IPS-20b (cell line): ENCODE data around the gene SCGB3A2.

Experiments used
- H3K27ac ChIP-seq: one replicate; pipeline ENCODE4 v1.5.1; 2013; ENCODE audit warnings: low read length
- H3K27me3 ChIP-seq: 2 replicates; pipeline ENCODE4 v1.6.1; 2013; ENCODE audit warnings: mild to moderate bottlenecking, low read length, inconsistent platforms; ENCODE audit not compliant: insufficient read depth
- H3K36me3 ChIP-seq: 2 replicates; pipeline ENCODE4 v1.6.1; 2013; ENCODE audit warnings: low read depth, mild to moderate bottlenecking, inconsistent platforms, low read length, moderate library complexity; ENCODE audit not compliant: insufficient read depth
- H3K4me1 ChIP-seq: 2 replicates; pipeline ENCODE4 v1.6.1; 2013; ENCODE audit warnings: mild to moderate bottlenecking, control low read depth, inconsistent platforms, low read length, moderate library complexity; ENCODE audit not compliant: insufficient read depth
- H3K4me3 ChIP-seq: 2 replicates; pipeline ENCODE4 v1.5.1; 2013; ENCODE audit warnings: mild to moderate bottlenecking, low read length, inconsistent platforms
- H3K9ac ChIP-seq: 2 replicates; pipeline ENCODE4 v1.6.1; 2013; ENCODE audit warnings: low read depth, mild to moderate bottlenecking, inconsistent platforms, low read length, moderate library complexity
- H3K9me3 ChIP-seq: 2 replicates; pipeline ENCODE4 v1.6.1; 2013; ENCODE audit warnings: mild to moderate bottlenecking, low read depth, low read length, inconsistent platforms; ENCODE audit not compliant: insufficient read depth

The SCGB3A2 gene, protein sequence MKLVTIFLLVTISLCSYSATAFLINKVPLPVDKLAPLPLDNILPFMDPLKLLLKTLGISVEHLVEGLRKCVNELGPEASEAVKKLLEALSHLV

DNA sequence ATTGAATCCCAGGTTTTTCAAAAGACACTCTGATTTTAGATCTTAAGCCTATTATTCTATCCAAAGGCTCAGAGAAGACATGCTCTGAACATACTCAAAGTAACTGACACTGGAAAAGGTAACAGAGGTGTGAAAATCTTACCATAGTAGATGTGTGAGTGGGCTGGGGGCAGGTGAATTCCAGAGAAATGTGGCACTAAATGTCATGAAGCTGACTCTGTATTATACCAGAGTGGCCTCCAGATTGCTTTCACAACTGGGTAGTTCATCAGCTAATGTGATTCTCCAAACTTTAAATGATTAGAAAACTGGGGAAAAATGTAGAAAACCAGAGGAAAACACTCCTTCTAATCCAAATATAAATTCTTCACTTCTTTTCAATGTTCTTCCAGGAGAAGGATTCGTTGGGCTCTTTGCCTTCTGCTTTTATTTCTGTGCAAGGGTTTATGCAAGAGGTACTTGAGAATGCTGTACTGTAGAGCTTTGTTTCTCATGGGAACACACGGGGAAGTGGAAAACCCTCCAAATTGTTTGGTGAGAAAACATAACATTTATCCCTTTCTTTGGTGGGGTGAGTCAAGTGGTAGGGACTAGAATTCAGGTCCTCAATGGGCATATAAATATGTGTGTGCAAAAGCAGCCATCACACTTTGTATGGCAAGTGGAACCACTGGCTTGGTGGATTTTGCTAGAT, at the start of gene SCGB3A2:
SCGB3A2 (plus strand) TSS at position 646 of the 694 bp plus-strand sequence. CDS start 93 bp downstream, outside the sequence.
- no peaks in the 10 kb centered on the region for H3K9me3 ChIP-seq
- no peaks in the 10 kb centered on the region for H3K27me3 ChIP-seq
- H3K4me3 ChIP-seq, result no peak within 1 kb of the TSS
- peaks cover 31% of the 10 kb centered on the region for H3K4me1 ChIP-seq
- no peaks in the 10 kb centered on the region for H3K36me3 ChIP-seq
- H3K9ac ChIP-seq, result no peak within 1 kb of the TSS
- H3K27ac ChIP-seq, result no peak within 1 kb of the TSS

DNA sequence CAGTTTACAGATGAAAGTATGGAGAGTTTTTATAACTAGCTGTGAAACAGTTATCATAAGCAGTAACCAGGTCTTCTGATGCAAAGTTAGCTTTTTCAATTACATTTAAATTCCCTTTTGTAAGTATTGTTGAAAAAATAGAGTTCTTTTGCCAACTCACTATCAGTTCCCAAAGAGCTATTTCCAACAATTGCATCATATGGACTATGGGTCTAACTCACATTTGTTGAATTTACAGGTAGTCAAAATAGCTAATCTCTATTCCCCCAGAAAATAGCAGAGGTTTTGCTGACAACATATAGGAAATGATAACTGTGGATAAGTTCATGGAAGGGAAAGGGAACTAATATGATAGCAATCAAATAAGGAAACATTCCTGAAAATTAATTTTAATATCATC, 48.5 kb upstream of the SCGB3A2 start:
- Histone ChIP-seq H3K27ac (no peak overlapping the region), H3K9me3 (no peaks in the 10 kb centered on the region), H3K27me3 (no peaks in the 10 kb centered on the region), H3K4me3 (no peak overlapping the region), H3K4me1 (no peaks in the 10 kb centered on the region), H3K36me3 (no peaks in the 10 kb centered on the region), H3K9ac (no peak overlapping the region)

DNA sequence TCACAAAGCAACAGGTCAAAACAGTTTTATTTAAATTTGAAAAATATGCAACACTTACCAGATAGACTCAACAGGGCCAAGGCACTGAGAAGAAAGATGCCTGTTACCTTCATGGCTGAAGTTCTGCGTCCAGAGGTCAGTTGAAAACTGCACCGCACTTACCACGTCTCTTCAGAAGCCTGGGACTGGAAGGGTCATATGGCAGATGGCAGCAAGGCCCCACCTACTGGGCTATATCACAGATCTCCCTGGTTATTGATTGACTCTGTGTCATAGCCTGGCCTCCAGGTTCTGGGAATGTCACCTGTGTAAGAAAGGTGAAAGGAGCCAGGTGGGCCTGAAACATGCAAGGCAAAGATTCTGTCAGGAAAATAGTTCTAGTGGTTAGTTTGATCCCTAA, 47.0 kb upstream of the SCGB3A2 start, which contains the start of gene SPINK1:
SPINK1 (minus strand) TSS at position 207 of the 400 bp plus-strand sequence; CDS start at position 113, 94 bp downstream.
- H3K36me3 ChIP-seq, result no peaks in the 10 kb centered on the region
- H3K4me3 ChIP-seq, result no peak within 1 kb of the TSS
- no peak within 1 kb of the TSS for H3K27ac ChIP-seq
- H3K9ac ChIP-seq, result no peak within 1 kb of the TSS
- no peaks in the 10 kb centered on the region for H3K27me3 ChIP-seq
- no peaks in the 10 kb centered on the region for H3K9me3 ChIP-seq
- no peaks in the 10 kb centered on the region for H3K4me1 ChIP-seq

DNA sequence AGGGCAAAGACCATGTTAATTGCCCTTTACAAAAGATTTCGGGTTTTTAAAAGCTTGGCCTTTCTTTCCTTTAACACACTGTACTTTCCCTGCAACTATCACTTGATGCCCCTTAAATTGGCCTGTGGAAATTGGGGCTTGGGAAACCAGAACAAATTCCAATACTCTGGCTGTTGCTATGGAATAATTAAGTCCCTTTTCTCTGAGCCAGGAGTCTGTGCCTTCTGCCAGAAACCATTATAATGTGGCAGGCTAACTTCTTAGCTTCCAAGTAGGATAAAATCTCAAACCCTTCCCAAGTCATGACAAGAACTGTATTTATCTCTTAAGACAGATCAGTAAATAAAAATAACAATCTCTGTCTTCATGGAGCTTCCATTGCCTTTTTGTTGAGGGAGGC, 46.0 kb upstream of the SCGB3A2 start:
- Histone ChIP-seq H3K9ac (no peak overlapping the region), H3K4me1 (no peaks in the 10 kb centered on the region), H3K4me3 (no peak overlapping the region), H3K27me3 (no peaks in the 10 kb centered on the region), H3K27ac (no peak overlapping the region), H3K36me3 (no peaks in the 10 kb centered on the region), H3K9me3 (no peaks in the 10 kb centered on the region)

DNA sequence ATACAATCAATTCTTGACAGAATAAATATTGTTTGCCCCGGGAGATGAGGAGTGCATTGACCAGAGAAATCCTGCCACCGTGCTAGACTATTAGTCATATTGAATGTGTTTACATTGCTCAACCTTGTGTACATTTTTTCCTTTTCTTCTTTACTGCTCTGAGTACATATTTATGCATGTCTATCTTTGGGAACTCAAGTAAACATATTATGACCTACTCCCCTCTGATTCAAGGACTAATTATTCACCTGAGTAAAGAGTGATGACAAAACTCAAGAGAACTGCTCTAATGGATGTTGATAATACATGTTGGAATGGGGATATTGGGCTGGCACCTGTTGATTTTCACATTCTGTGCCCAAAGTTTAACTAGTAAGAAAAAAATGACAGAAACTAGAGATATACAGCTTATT, 43.1 kb upstream of the SCGB3A2 start:
- no peaks in the 10 kb centered on the region for H3K4me1 ChIP-seq
- no peak overlapping the region for H3K27ac ChIP-seq
- H3K4me3 ChIP-seq, result no peak overlapping the region
- H3K36me3 ChIP-seq, result no peaks in the 10 kb centered on the region
- no peaks in the 10 kb centered on the region for H3K9me3 ChIP-seq
- no peaks in the 10 kb centered on the region for H3K27me3 ChIP-seq
- no peak overlapping the region for H3K9ac ChIP-seq

DNA sequence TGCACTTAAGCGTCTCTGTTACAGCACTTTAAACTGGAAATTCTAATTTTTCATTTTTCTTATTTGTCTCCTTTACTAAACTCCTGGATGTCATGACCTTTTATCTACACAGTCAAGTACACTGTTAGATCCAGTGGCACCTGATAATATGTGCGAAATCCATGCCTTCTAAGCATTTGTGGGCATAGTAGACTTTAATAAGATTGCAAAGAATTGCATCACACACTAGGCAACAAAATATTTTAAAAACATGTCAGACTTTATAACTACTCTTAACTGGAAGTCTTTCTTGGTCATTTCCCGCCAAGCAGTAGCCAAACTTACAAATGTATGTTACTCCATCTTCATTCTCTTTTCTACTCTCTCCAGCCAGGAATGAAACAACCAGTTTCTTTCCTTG, 42.1 kb upstream of the SCGB3A2 start:
- Histone ChIP-seq H3K9ac (no peak overlapping the region), H3K9me3 (no peaks in the 10 kb centered on the region), H3K27me3 (no peaks in the 10 kb centered on the region), H3K4me3 (no peak overlapping the region), H3K36me3 (no peaks in the 10 kb centered on the region), H3K27ac (no peak overlapping the region), H3K4me1 (no peaks in the 10 kb centered on the region)

DNA sequence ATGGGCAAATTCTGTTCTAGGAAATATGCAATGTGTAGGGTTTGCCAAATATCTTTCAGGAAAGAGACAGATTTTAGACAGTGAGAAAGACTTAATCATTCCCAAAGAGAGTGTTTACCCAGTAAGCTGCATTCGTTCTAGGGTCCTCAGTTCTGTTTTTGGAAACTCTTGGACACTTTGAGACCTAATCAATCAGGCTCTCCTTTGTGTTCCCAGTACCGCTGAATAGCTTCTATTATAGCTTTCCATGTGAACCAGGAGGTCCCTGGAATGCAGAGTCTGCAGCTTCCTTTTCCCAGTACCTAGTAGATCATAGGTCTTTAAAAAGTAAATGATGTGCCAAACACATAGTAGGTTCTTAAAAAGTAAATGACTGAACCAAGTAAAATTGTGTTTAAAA, 35.6 kb upstream of the SCGB3A2 start:
- Histone ChIP-seq H3K4me1 (no peaks in the 10 kb centered on the region), H3K27me3 (no peaks in the 10 kb centered on the region), H3K4me3 (no peak overlapping the region), H3K9me3 (no peaks in the 10 kb centered on the region), H3K9ac (no peak overlapping the region), H3K36me3 (no peaks in the 10 kb centered on the region), H3K27ac (no peak overlapping the region)

DNA sequence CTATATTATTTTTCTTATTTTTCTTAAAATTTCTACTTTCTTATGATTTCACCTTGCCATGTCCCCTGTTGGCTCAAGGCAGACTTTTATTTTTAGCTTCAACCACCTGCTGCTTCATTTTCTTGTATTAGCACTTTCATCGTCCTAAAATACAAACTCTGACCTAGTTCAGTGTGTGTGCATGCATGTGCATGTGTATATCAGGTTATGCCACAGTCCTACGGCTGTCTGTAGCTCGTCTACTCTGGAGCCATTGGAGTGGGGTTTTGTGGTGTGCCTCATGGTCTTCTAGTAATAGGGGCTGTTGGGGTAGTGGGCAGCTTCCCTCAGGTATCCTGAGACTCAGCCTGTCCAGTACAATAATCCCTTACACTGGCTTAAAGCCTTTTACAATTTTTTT, 33.7 kb upstream of the SCGB3A2 start:
- Histone ChIP-seq H3K27me3 (no peaks in the 10 kb centered on the region), H3K27ac (no peak overlapping the region), H3K9ac (no peak overlapping the region), H3K36me3 (no peaks in the 10 kb centered on the region), H3K4me3 (no peak overlapping the region), H3K9me3 (no peaks in the 10 kb centered on the region), H3K4me1 (no peaks in the 10 kb centered on the region)

DNA sequence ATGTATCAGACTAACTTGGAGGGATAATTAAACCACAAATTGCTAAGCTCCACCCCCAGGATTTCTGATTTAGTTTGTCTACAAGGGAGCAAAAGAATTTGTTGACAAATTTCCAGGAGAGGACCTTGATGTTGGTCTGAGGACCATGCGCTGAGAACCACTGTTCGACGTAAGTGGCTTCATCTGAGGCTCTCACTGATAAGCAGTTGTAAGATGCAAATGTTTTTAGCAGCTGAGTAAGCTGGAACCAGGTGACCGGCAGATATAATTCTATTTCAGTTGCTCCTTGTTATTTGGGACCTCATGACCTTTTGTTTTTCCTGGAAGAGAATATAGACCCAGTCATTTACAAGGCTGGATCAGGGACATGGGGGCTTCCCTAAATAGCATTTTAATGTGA, 32.9 kb upstream of the SCGB3A2 start:
- H3K9ac ChIP-seq, result no peak overlapping the region

DNA sequence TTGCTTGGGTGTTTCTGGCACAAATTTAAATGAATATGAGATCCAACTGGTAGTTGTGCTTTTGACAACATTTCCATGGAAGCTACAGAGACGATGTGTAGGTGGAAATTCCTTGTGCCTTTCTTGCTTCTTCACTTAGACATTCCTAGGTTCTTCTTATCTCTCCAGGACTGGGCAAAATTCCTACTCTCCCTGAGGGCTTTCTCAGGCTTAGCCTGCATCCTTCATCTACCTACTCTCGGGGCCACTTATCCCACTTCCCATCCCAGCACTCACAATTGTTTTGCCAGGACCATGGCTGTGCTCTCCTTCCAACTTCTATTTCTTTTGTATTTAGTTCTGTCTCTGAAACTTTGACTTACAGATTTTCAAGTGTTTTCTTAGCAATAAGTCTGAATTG, 29.3 kb upstream of the SCGB3A2 start:
- no peak overlapping the region for H3K9ac ChIP-seq

More for the DNA sequence above, 32.9 kb upstream of the SCGB3A2 start:
- Histone ChIP-seq H3K27me3 (no peaks in the 10 kb centered on the region), H3K36me3 (no peaks in the 10 kb centered on the region), H3K27ac (no peak overlapping the region), H3K4me1 (no peaks in the 10 kb centered on the region), H3K4me3 (no peak overlapping the region), H3K9me3 (no peaks in the 10 kb centered on the region)

DNA sequence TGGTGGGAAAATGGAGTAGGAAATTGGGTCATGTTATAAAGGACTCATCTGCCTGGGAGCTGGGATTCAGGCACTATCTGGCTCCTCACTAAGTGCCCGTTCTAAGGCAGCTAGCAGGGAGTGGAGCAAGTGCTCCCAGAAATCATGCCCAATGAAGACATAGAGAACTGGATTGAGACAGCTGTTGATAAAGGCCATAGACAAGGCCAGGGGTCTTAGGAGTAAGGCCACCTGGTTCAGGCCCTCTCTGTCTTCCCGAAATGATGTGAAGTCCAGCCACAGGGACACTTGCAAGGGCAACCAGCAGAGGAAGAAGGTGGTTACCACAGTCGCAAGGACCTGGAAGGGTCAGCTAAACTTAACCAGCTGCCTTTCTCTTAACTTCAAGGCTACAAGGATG, 26.9 kb upstream of the SCGB3A2 start:
- Histone ChIP-seq H3K27ac (no peak overlapping the region), H3K9ac (no peak overlapping the region), H3K9me3 (no peaks in the 10 kb centered on the region), H3K27me3 (no peaks in the 10 kb centered on the region), H3K4me1 (no peaks in the 10 kb centered on the region), H3K36me3 (no peaks in the 10 kb centered on the region), H3K4me3 (no peak overlapping the region)

More for the DNA sequence above, 29.3 kb upstream of the SCGB3A2 start:
- Histone ChIP-seq H3K36me3 (no peaks in the 10 kb centered on the region), H3K27me3 (no peaks in the 10 kb centered on the region), H3K27ac (no peak overlapping the region), H3K9me3 (no peaks in the 10 kb centered on the region), H3K4me3 (no peak overlapping the region), H3K4me1 (no peaks in the 10 kb centered on the region)

DNA sequence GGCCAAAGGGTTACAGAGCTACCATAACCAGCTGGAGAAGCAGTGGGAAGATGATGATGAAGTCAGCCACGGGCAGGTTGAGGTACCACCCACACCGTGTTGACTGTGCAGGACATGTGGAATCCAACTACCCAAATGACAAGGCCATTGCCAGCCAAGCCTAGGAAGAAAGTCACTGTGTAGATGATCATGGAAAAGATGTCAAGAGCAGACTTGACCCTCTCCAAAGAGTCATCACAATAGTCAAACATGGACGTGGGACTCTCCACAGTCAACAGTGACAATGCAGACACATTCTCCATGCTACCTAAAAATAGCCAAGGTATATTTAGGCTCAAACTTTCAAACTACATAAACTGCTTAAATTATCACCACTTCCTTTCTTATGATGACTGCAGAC, 26.1 kb upstream of the SCGB3A2 start:
- H3K36me3 ChIP-seq, result no peaks in the 10 kb centered on the region
- H3K9me3 ChIP-seq, result no peaks in the 10 kb centered on the region
- H3K27me3 ChIP-seq, result no peaks in the 10 kb centered on the region
- no peak overlapping the region for H3K4me3 ChIP-seq
- no peak overlapping the region for H3K27ac ChIP-seq
- no peak overlapping the region for H3K9ac ChIP-seq
- no peaks in the 10 kb centered on the region for H3K4me1 ChIP-seq
